ENCODE results near the gene LIPE.

LIPE gene

GRCh38 chr19:42356686-42357085, 70.5 kb downstream of the LIPE start:
- no peak for TF ChIP-seq ISL1 (CRISPR knock-in tag; IDR thresholded peaks at IDR 0.05)
- TF ChIP-seq ZNF8 (CRISPR knock-in tag; IDR thresholded peaks at IDR 0.05) = no peak
- no peak for TF ChIP-seq RARB (CRISPR knock-in tag; IDR thresholded peaks at IDR 0.05)
- TF ChIP-seq ESRRG (CRISPR knock-in tag; IDR thresholded peaks at IDR 0.05) = no peak
- TF ChIP-seq TCF4 (CRISPR knock-in tag; IDR thresholded peaks at IDR 0.05; ENCODE audit: borderline replicate concordance) = no peak
- no peak for TF ChIP-seq CSDC2 (CRISPR knock-in tag; IDR thresholded peaks at IDR 0.05)
- no peak for TF ChIP-seq CREB5 (CRISPR knock-in tag; IDR thresholded peaks at IDR 0.05; ENCODE audit: low read depth)

GRCh38 chr19:42355896-42356295, 71.3 kb downstream of the LIPE start:
- no peak for ATAC-seq
- TF ChIP-seq RARB (CRISPR knock-in tag; IDR thresholded peaks at IDR 0.05) = no peak
- no peak for TF ChIP-seq TCF4 (CRISPR knock-in tag; IDR thresholded peaks at IDR 0.05; ENCODE audit: borderline replicate concordance)
- TF ChIP-seq CSRNP3 (CRISPR knock-in tag; IDR thresholded peaks at IDR 0.05) = no peak
- no peak for TF ChIP-seq ZNF70 (CRISPR knock-in tag; IDR thresholded peaks at IDR 0.05)
- no peak for TF ChIP-seq TOX (CRISPR knock-in tag; IDR thresholded peaks at IDR 0.05; ENCODE audit: borderline replicate concordance)
- TF ChIP-seq ZNF8 (CRISPR knock-in tag; IDR thresholded peaks at IDR 0.05) = no peak
- TF ChIP-seq OSR1 (CRISPR knock-in tag; IDR thresholded peaks at IDR 0.05) = no peak
- TF ChIP-seq TSHZ2 (CRISPR knock-in tag; IDR thresholded peaks at IDR 0.05) = no peak

More at GRCh38 chr19:42356686-42357085, 70.5 kb downstream of the LIPE start:
- ATAC-seq = no peak

- ATAC-seq = no peak
- TF ChIP-seq ARNTL (CRISPR knock-in tag; IDR thresholded peaks at IDR 0.05; ENCODE audit: borderline replicate concordance, low read depth) (no peak), ISL1 (CRISPR knock-in tag; IDR thresholded peaks at IDR 0.05) (no peak), CSRNP3 (CRISPR knock-in tag; IDR thresholded peaks at IDR 0.05) (no peak), PATZ1 (CRISPR knock-in tag; IDR thresholded peaks at IDR 0.05; ENCODE audit: borderline replicate concordance) (no peak), ZNF565 (CRISPR knock-in tag; conservative IDR thresholded peaks at IDR 0.05; ENCODE audit: low read depth) (no peak), ZFP3 (CRISPR knock-in tag; IDR thresholded peaks at IDR 0.05) (no peak), RARB (CRISPR knock-in tag; IDR thresholded peaks at IDR 0.05) (no peak), TCF4 (CRISPR knock-in tag; IDR thresholded peaks at IDR 0.05; ENCODE audit: borderline replicate concordance) (no peak), GLIS3 (CRISPR knock-in tag; IDR thresholded peaks at IDR 0.05) (no peak), CSDC2 (CRISPR knock-in tag; IDR thresholded peaks at IDR 0.05) (no peak), SNAI2 (CRISPR knock-in tag; IDR thresholded peaks at IDR 0.05) (no peak), CREB5 (CRISPR knock-in tag; IDR thresholded peaks at IDR 0.05; ENCODE audit: low read depth) (no peak), OSR1 (CRISPR knock-in tag; IDR thresholded peaks at IDR 0.05) (no peak), ZNF70 (CRISPR knock-in tag; IDR thresholded peaks at IDR 0.05) (no peak), PPARA (CRISPR knock-in tag; IDR thresholded peaks at IDR 0.05; ENCODE audit: borderline replicate concordance) (no peak), ZC3H10 (CRISPR knock-in tag; IDR thresholded peaks at IDR 0.05) (no peak), ZNF8 (CRISPR knock-in tag; IDR thresholded peaks at IDR 0.05) (no peak), TSHZ2 (CRISPR knock-in tag; IDR thresholded peaks at IDR 0.05) (no peak), ZFP30 (CRISPR knock-in tag; IDR thresholded peaks at IDR 0.05) (no peak)
These were observed 73.7 kb downstream of the LIPE start for GRCh38 chr19:42353341-42354015.
